ENCODE measurements around the gene FLNB. TPM values are rescaled to one million over a fixed set of nuclear protein-coding genes. Genes with fewer than 3 reads are reported as not detected.
"Not testable (repeated sequence)": the region's sequence is repeated elsewhere in the genome, so short reads cannot be mapped to it uniquely, and the experiment has no call there.

Gene FLNB
- total RNA-seq, 2 experiments from 2014 or later: 26.3 to 28.4 TPM

GRCh38 chr3:58049143-58049785 lies 41.0 kb downstream of the FLNB start:
- Mint-ChIP-seq H3K27ac (no peak overlapping the region), H3K4me1 (ENCODE audit: low read depth) (peaks cover 38% of the 10 kb centered on the region), H3K4me3 (no peak overlapping the region), H3K9me3 (no peaks in the 10 kb centered on the region), H3K27me3 (no peaks in the 10 kb centered on the region), H3K36me3 (ENCODE audit: low read depth) (no peaks in the 10 kb centered on the region)
- ChIA-PET POLR2A (interaction anchor here (1.1 kb wide), 1 partner anchor 10 kb away, joined by 4 read pairs; no protein-coding TSS in a partner anchor), CTCF (interaction anchor here (1.3 kb wide), 1 partner anchor 8 kb away, joined by 3 read pairs; no protein-coding TSS in a partner anchor)
- no peak for TF ChIP-seq CTCF (IDR thresholded peaks at IDR 0.05)
- DNase-seq (no peak), ATAC-seq (no peak)
- intact Hi-C loops (cut with micrococcal nuclease): no loop called here

GRCh38 chr3:58051196-58051595 lies 43.0 kb downstream of the FLNB start:
- Mint-ChIP-seq H3K9me3 (no peaks in the 10 kb centered on the region), H3K27ac (no peak overlapping the region), H3K36me3 (ENCODE audit: low read depth) (no peaks in the 10 kb centered on the region), H3K4me3 (no peak overlapping the region), H3K4me1 (ENCODE audit: low read depth) (peaks cover 29% of the 10 kb centered on the region), H3K27me3 (no peaks in the 10 kb centered on the region)
- CTCF ChIA-PET: interaction anchor here (0.8 kb wide), 1 partner anchor 126 kb away, joined by 3 read pairs; no protein-coding TSS in a partner anchor
- no peak for ATAC-seq
- TF ChIP-seq CTCF (IDR thresholded peaks at IDR 0.05): no peak
- POLR2A ChIA-PET: no interaction called here
- intact Hi-C loops (cut with micrococcal nuclease): no loop called here
- DNase-seq: no peak

- DNase-seq; H3K27me3 Mint-ChIP-seq; intact Hi-C loops (cut with micrococcal nuclease); ATAC-seq; H3K36me3 Mint-ChIP-seq (ENCODE audit: low read depth); H3K4me3 Mint-ChIP-seq; H3K27ac Mint-ChIP-seq; POLR2A ChIA-PET; H3K9me3 Mint-ChIP-seq: not testable (repeated sequence)
- H3K4me1 Mint-ChIP-seq (ENCODE audit: low read depth): peaks cover 29% of the 10 kb centered on the region
- CTCF ChIA-PET: interaction anchor here (0.9 to 1.7 kb wide), 3 partner anchors 34 to 116 kb away, joined by 3 to 5 read pairs (median 3); no protein-coding TSS in a partner anchor
Measured at GRCh38 chr3:58051658-58052261, 43.5 kb downstream of the FLNB start.

DNA sequence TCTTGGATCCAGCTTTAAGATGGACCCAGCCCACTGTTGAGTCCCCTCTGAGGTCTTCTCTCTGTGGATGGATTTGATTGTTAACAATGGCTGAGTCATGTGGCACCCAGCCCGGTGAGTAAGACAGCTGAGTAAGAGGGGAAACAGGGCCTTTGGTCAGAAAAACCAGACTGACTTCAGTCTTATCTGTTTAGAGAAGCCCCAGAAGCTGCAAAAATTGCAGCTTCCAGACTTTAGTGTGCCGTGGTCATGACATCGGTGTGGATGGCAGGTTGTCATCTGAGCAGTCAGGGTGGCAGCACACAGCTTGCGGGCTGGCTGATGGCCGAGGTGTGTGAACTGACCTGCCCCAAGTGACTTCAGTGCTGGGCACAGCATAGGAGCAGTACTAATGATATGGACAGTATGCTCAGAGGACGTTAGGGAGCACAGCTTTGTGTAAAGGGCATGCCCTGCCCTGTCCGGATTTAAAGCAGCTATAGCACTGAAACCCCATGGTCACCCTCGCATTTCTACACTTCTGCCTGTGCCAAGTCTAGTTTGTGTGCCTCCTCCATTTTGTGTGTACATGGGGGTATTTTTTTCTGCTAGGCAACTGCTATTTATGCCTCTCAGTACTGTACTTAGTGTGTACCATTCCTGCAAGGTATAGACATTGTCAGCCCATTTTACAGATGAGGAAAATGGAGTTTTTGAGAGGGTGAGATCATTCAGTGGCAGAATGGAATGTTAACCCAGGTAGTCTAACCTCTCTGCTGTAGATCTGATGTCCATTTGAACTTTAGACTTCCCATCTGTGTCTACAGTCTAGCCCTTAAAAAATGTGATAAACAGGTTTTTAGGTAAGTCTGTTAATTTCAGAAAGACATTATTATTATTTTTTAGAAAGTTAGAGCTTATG lies 44.4 kb downstream of the FLNB start:
- H3K9me3 Mint-ChIP-seq: no peaks in the 10 kb centered on the region
- CTCF ChIA-PET: interaction anchor here (0.9 to 1.7 kb wide), 4 partner anchors 9 to 115 kb away, joined by 3 to 5 read pairs (median 3); no protein-coding TSS in a partner anchor
- H3K4me1 Mint-ChIP-seq (ENCODE audit: low read depth): peaks cover 28% of the 10 kb centered on the region
- POLR2A ChIA-PET: interaction anchor here (0.8 kb wide), 1 partner anchor 11 kb away, joined by 4 read pairs; no protein-coding TSS in a partner anchor
- DNase-seq (peak; percentile 76), ATAC-seq (peak; percentile 93)
- no peak for TF ChIP-seq CTCF (IDR thresholded peaks at IDR 0.05)
- H3K27me3 Mint-ChIP-seq: no peaks in the 10 kb centered on the region
- H3K4me3 Mint-ChIP-seq: no peak overlapping the region
- peak overlapping the region; percentile 25 for H3K27ac Mint-ChIP-seq
- no peaks in the 10 kb centered on the region for H3K36me3 Mint-ChIP-seq (ENCODE audit: low read depth)
- intact Hi-C loops (cut with micrococcal nuclease): no loop called here

GRCh38 chr3:58054652-58055051 lies 46.4 kb downstream of the FLNB start:
- ChIA-PET CTCF (interaction anchor here (1.2 kb wide), 1 partner anchor 47 kb away, joined by 4 read pairs; no protein-coding TSS in a partner anchor), POLR2A (no interaction called here)
- ATAC-seq (no peak), DNase-seq (no peak)
- H3K4me1 Mint-ChIP-seq (ENCODE audit: low read depth): peaks cover 22% of the 10 kb centered on the region
- H3K9me3 Mint-ChIP-seq: no peaks in the 10 kb centered on the region
- no peak for TF ChIP-seq CTCF (IDR thresholded peaks at IDR 0.05)
- H3K4me3 Mint-ChIP-seq: no peak overlapping the region
- H3K27me3 Mint-ChIP-seq: no peaks in the 10 kb centered on the region
- H3K27ac Mint-ChIP-seq: no peak overlapping the region
- H3K36me3 Mint-ChIP-seq (ENCODE audit: low read depth): no peaks in the 10 kb centered on the region
- intact Hi-C loops (cut with micrococcal nuclease): no loop called here
